Pancreas (tissue), 10 donors: ENCODE measurements around the gene METTL16. TPM values are rescaled to one million over a fixed set of nuclear protein-coding genes. Genes with fewer than 3 reads are reported as not detected.

Experiments used
- ATAC-seq, 4 donors: fragments of 200-7000 bp; cut with Tn5 transposase; one replicate each; pipeline versions ENCODE4 v1.8.0 to v1.9.1; 2020; ENCODE audit warnings: mild to moderate bottlenecking in 4 of 4, moderate library complexity in 4 of 4
- DNase-seq, 6 donors: peaks; one replicate each; pipeline ENCODE4 v3.0.0-alpha.2; 2020
- FAIRE-seq: peaks from 2 replicates; lab custom pipeline; 2012; peaks lifted over from hg19 to GRCh38; lab: Jason Lieb, UNC
- H3K27ac ChIP-seq, 4 donors: fragments of 200-600 bp; sonication (generic); 1 replicate in 3 of 4; 2 replicates in 1 of 4; pipeline versions ENCODE4 v1.5.0 to v1.8.0; 2020
- H3K27me3 ChIP-seq, 4 donors: fragments of 200-600 bp; one replicate each; pipeline ENCODE4 v1.8.0; 2021
- H3K36me3 ChIP-seq, 3 donors: fragments of 200-600 bp; sonication (generic) in 1 of 3; one replicate each; pipeline versions ENCODE4 v1.5.0 to v1.8.0; 2020 to 2021
- H3K4me1 ChIP-seq, 3 donors: fragments of 200-600 bp; one replicate each; pipeline ENCODE4 v1.8.0; 2021
- H3K4me3 ChIP-seq, 4 donors: fragments of 200-600 bp; sonication (generic) in 2 of 4; one replicate each; pipeline versions ENCODE4 v1.5.0 to v1.8.0; 2020 to 2021
- H3K9me3 ChIP-seq, 4 donors: fragments of 200-600 bp; one replicate each; pipeline ENCODE4 v1.8.0; 2021
- WGBS, 2 donors: extraction: QIAGEN DNeasy Blood & Tissue Kit; methylation state at CpG; one replicate each; pipeline ENCODE4 v1.1.7; 2013; 5-methylcytosine and 5-hydroxymethylcytosine counted together
- intact Hi-C, 3 donors: fragments of 100-400 bp; cut with DNase I; formaldehyde crosslinking; loops; one replicate each; pipeline versions ENCODE4 v1.11.1 to v1.14.2; 2022
- polyA plus RNA-seq, 2 donors: library from polyadenylated mRNA; stranded (reverse); fragments of 200-250 nt; gene quantifications; one replicate each; pipeline ENCODE4 v1.2.3, GENCODE V29; 2013
- total RNA-seq, 6 donors: library from RNA; stranded (reverse); fragmentation: NEBNext Ultra II Directional in 4 of 6; extraction: Animal tissue kit (Norgen Biotek cat#: 25700) in 4 of 6; gene quantifications; one replicate each; pipeline versions ENCODE4 v1.2.1 to v1.2.4, GENCODE V29; 2021 to 2023
- TF ChIP-seq, protein P1 (sequence below), 4 donors: fragments of 200-600 bp; sonication (generic) in 3 of 4; IDR thresholded peaks; one replicate each; pipeline versions ENCODE4 v1.5.0 to v1.8.0; 2021; ENCODE audit warnings: antibody characterized with exemption in 4 of 4
- donor health status: healthy with polysubstance abuse.
- donor health status: DM: no; HTN: no; CAD: no; lungs with moderate emphysema.
- donor health status: DM: no; HTN: no; CAD: no.
- donor health status: control.
- donor health status: control.
- donor health status: Bipolar disorder and iron deficiency.
- donor health status: DM: yes; HTN: yes; CAD: no.
- donor health status: DM: no; HTN: no; CAD: no.
- donor health status: DM: no; HTN: no; CAD: no.
- donor health status: DM: yes; HTN: yes; CAD: no.

The METTL16 gene
- total and polyA plus RNA-seq, 8 donors, result 9.2 to 19.6 (median 14.4) TPM

DNA sequence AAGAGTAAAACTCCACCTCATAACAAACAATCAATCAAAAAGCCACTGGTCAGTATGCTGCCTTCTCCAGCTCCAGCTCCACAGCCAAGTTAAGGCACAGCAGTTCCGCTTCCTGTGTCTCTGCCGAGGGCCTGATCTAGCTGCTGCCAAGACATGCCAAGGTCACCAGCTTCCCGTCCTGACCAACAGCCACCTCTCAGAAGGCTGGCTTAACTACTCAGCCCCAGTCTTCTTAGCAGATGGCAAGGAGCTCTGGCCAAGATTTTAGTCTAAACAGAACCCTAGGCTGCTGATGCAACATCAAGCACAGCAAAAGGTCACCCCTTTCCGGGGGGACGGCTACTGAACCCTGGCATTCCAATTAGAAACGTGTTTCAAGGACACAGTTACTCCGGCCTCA is 93.1 kb downstream of the METTL16 start:
- H3K27me3 ChIP-seq, result no peaks in the 10 kb centered on the region
- no peak overlapping the region for H3K4me3 ChIP-seq
- peaks cover 0 to 11% (median 0%) of the 10 kb centered on the region in 3 donors for H3K36me3 ChIP-seq
- DNase-seq, result peak in 5 of 6 donors; percentile 55 to 79 (median 69)
- peak overlapping the region; percentile 6 to 73 (median 48) for H3K27ac ChIP-seq
- 12 to 17% methylated on average over 7 of the region's 7 CpGs for whole genome bisulfite sequencing, 2 donors
- no peak for FAIRE-seq
- H3K9me3 ChIP-seq, result no peaks in the 10 kb centered on the region
- peaks cover 5 to 17% (median 7%) of the 10 kb centered on the region in 3 donors for H3K4me1 ChIP-seq
- ATAC-seq, result peak; percentile 57 to 78 (median 68)
- intact Hi-C loops, result loop anchor here in 1 of 3 donors (5.0 kb wide), 1 partner anchor 36 kb away; no protein-coding TSS in a partner anchor
- TF ChIP-seq, protein P1, sequence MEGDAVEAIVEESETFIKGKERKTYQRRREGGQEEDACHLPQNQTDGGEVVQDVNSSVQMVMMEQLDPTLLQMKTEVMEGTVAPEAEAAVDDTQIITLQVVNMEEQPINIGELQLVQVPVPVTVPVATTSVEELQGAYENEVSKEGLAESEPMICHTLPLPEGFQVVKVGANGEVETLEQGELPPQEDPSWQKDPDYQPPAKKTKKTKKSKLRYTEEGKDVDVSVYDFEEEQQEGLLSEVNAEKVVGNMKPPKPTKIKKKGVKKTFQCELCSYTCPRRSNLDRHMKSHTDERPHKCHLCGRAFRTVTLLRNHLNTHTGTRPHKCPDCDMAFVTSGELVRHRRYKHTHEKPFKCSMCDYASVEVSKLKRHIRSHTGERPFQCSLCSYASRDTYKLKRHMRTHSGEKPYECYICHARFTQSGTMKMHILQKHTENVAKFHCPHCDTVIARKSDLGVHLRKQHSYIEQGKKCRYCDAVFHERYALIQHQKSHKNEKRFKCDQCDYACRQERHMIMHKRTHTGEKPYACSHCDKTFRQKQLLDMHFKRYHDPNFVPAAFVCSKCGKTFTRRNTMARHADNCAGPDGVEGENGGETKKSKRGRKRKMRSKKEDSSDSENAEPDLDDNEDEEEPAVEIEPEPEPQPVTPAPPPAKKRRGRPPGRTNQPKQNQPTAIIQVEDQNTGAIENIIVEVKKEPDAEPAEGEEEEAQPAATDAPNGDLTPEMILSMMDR (IDR thresholded peaks at IDR 0.05), result no peak

DNA sequence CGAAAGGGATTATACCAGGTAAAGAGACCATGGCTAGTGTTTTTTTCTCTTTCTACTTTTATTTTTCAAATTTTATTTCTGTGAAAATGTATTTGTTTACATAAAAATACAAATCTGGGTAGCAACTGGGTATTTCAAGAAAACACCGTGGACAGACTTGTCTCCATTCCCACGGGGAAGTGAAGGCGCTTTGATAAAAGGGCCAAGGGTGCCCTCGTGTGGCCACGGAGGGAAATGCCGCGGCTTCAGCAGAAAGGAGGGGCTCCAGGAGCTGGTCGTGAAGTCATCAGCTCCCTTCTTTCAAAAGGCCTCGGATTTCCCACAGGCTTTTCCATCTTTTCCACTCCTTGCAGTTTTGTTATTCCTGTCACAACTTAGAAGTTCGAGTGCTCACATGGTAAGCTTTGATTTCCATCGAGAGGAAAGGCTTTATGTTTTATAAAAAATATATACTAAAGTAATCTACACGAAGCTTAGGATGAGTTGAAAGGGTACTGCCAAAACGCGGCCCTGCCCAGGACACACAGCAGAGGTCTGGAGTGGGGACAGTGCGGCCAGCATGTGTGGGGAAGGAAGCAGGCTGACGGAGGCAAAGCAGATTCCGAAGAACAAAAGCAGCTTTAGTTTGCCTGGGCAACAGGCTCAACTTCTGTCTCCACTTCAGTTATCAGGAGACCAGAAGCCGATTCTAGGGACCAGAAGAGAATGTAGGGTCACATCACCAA is 95.5 kb downstream of the METTL16 start:
- peaks cover 5 to 25% (median 7%) of the 10 kb centered on the region in 3 donors for H3K4me1 ChIP-seq
- 23% methylated on average over 19 of the region's 19 CpGs for WGBS, 2 donors
- intact Hi-C loops, result loop anchor here in 1 of 3 donors (5.0 kb wide), 1 partner anchor 34 kb away; no protein-coding TSS in a partner anchor
- DNase-seq (peak; percentile 71 to 97 (median 92)), FAIRE-seq (peak; percentile 95), ATAC-seq (peak; percentile 65 to 80 (median 78))
- H3K4me3 ChIP-seq, result no peak overlapping the region
- TF ChIP-seq, protein P1 (IDR thresholded peaks at IDR 0.05), result peak; percentile 94 to 98 (median 96)
- H3K27ac ChIP-seq, result peak overlapping the region in 1 of 4 donors; percentile 30
- H3K9me3 ChIP-seq, result no peaks in the 10 kb centered on the region
- H3K27me3 ChIP-seq, result no peaks in the 10 kb centered on the region
- peaks cover 0 to 11% (median 0%) of the 10 kb centered on the region in 3 donors for H3K36me3 ChIP-seq

GRCh38 chr17:2415081-2415480 is 96.6 kb downstream of the METTL16 start:
- H3K9me3 ChIP-seq, result no peaks in the 10 kb centered on the region
- TF ChIP-seq, protein P1 (IDR thresholded peaks at IDR 0.05), result no peak
- 81 to 86% methylated on average over 9 of the region's 9 CpGs for WGBS, 2 donors
- H3K4me1 ChIP-seq, result peaks cover 5 to 25% (median 7%) of the 10 kb centered on the region in 3 donors
- FAIRE-seq (no peak), DNase-seq (no peak), ATAC-seq (no peak)
- no peak overlapping the region for H3K4me3 ChIP-seq
- peaks cover 0 to 4% (median 0%) of the 10 kb centered on the region in 3 donors for H3K36me3 ChIP-seq
- intact Hi-C loops, result loop anchor here in 2 of 3 donors (2.0 to 5.0 kb wide), 2 partner anchors 32 to 33 kb away; no protein-coding TSS in a partner anchor
- no peak overlapping the region for H3K27ac ChIP-seq
- H3K27me3 ChIP-seq, result no peaks in the 10 kb centered on the region

GRCh38 chr17:2414446-2415064 is 97.1 kb downstream of the METTL16 start:
- H3K36me3 ChIP-seq, result no peaks in the 10 kb centered on the region
- H3K9me3 ChIP-seq, result no peaks in the 10 kb centered on the region
- WGBS, 2 donors, result 91 to 94% methylated on average over 22 of the region's 22 CpGs
- no peak overlapping the region for H3K27ac ChIP-seq
- H3K27me3 ChIP-seq, result no peaks in the 10 kb centered on the region
- peaks cover 5 to 25% (median 7%) of the 10 kb centered on the region in 3 donors for H3K4me1 ChIP-seq
- intact Hi-C loops, result loop anchor here in 2 of 3 donors (2.0 to 5.0 kb wide), 2 partner anchors 32 kb away; no protein-coding TSS in a partner anchor
- DNase-seq, result no peak
- ATAC-seq, result no peak
- H3K4me3 ChIP-seq, result no peak overlapping the region
- no peak for FAIRE-seq
- TF ChIP-seq, protein P1 (IDR thresholded peaks at IDR 0.05), result no peak
